Measurements from ENCODE around the gene CRYGN.

The CRYGN gene

DNA sequence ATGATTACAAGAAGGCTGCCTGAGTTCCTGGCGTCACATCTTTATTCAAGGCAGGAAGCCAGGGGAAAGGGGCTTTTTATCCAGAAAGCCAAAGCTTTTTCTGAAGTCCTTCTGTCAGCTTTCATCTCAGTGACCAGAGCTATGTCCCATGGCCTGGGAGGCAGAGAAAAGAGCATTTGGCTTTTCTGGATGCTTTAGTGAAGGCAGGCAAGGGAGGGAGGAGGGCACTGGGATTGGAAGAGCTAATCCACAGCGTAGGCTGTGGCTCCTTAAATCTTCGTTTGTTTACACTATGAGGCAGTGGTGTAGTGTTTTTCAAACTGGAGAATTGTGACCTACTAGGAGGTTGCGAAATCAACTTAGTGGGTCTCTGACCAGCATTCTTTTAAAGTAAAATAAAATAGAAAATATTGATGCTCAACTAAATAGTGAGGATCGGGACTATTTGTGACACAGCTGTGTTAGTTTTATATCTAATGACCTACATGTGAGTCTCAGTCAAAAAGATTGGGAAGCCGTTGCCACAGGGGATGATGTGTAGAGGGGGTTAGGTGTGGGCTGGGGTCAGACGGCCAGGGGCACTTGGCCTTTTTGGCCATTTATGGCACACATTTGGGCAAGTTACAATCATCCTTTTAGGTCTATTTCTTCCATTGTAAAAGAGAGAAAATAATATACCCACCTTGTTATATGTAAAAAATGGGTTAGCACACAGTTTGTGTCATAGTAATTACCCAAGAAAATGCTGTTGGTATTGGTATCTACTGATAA, 14.1 kb downstream of the CRYGN start:
- no peak for DNase-seq

DNA sequence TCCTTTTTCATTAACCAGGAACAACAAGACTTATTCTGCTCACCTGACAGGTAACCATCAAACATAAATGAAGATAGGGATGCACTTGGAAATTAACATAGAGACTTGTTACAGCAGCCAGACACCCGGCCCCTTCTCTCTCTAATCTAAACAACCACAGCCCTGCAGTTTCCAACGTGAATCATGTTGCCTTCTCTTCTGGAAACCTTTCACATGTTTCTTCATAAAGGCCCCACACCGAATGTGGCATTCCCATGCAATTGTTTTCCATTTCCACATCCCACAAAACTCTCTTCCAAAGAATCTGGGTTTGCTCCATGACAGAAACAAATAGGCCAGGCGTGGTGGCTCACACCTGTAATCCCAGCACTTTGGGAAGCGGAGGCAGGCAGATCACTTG, 15.1 kb downstream of the CRYGN start:
- DNase-seq, result no peak

DNA sequence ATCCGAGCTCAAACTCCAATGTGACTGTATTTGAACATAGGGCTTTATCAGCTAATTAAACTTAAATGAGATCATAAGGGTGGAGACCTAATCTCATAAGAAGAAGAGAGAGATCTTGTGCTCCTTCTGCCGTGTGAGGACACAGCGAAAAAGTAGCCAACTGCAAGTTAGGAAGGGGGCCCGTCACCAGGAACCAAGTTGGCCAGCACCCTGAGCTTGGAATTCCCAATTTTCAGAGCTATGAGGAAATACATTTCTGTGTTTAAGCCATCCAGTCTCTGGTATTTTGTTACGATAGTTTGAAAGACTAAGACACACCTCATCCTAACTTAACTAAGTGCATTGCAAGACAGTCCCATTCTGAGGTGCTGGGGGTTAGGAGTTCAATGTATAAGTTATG, 16.0 kb downstream of the CRYGN start:
- DNase-seq, result no peak

DNA sequence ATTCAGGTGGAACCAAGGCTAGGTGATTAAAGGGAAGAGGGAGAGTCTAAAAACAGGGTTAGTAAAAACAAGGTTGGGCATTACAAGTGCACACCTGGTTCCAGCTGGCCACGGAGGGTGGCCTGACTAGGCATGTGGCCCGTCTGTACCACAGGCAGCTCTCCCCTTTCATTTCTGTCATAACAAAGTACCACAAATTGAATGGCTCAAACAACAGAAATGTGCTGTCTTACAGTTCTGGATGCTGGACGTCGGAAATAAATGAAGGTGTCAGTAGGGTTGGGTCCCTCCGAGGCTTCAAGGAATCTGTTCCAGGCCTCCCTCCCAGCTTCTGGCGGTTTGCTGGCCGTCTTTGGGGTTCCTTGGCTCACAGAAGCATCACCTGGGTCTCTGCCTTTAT, 16.7 kb downstream of the CRYGN start:
- no peak for DNase-seq

DNA sequence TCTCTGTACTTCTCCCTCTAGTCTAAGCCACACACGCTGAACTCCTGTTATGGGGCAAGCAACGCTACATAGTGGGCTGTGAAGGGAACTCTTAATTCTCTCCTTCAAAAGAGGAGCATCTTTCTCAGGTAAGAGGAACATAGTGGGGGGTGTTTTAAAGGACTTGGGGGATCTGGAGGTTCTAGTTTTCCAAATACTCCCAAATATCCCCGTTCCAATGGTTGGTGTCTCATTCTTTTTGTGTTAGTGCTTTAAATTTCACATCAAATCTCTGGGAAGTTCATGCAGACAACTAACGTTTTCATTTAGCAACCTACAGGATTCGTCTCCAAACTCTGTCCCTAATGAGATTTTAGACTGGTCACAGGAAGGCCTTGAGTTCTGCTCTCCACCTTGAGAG, 17.7 kb downstream of the CRYGN start:
- no peak for DNase-seq

DNA sequence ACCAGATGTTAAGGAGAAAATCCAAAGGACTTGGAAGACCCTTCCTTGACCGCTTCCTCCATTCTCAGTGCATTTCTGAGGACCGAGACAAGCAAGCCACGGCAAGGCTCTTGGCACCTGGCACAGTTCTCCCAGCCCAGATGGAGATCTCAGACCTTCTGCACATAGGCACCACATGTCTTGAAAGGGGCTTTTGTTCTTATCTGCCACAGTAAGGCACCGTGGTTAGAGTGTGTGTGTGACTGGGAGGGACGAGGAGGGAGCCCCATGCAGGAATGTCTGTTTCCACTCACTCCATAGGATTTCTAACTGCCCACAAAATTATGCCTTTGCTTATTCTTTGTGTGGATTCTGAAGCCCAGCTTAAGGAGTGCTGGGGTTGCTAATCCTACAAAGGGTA, 19.8 kb downstream of the CRYGN start:
- DNase-seq, result no peak

DNA sequence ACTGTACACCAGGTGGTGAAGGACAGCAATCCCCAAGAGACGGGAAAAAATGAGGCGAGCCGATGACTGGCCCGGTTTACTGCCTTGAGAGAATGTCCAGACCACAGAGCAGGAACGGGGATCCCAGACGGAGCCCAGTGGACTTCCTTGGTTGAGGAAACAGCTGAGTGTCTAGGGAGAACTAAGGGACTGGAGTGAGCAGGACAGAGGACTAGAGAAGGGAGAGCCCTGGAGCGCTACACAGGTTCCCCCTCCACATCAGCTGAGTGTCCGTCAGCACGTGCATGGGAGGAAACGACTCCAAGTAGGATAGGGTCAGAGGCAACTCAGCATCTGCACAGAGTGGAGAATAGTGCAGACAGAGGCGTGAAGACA, 23.0 kb downstream of the CRYGN start:
- no peak for DNase-seq

DNA sequence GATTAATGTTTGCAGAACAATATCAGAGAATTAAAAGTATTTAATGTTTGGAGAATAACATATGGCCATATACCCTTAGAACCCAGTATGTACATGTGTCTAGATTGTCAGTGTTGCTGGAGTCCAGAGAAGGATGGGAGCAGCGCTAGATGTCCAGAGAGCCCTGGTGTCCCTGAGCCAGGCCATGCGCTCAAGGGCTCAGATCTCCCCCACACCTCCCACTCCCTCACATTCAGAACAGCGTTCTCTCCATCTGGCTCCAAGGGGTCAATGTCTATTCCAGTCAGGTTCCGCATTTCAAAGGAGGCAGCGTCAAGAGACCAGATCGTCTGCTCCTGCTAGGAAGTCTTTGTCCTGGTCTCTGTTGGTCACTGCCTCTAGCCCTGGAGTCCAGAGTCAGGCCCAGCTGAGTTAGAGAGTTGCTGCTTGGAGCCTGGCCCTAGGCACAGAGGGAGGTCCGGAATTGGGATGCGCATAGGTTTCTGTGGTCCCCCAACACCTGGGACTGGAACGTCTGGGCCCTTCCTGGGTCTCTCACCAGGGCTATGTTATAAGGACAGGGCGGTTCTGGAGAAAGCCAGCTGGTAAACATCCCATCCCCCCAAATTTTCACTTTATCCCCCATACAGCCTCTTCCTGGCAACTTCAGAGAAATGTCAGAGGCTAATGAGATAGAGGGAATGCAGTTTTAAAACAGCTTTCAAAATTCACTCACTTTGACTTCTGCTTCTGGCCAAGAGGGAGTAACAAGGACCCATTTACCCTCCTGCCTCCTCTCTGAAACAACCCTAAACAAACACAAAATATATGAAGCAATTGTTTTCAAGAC, 23.6 kb downstream of the CRYGN start:
- no peak for DNase-seq

DNA sequence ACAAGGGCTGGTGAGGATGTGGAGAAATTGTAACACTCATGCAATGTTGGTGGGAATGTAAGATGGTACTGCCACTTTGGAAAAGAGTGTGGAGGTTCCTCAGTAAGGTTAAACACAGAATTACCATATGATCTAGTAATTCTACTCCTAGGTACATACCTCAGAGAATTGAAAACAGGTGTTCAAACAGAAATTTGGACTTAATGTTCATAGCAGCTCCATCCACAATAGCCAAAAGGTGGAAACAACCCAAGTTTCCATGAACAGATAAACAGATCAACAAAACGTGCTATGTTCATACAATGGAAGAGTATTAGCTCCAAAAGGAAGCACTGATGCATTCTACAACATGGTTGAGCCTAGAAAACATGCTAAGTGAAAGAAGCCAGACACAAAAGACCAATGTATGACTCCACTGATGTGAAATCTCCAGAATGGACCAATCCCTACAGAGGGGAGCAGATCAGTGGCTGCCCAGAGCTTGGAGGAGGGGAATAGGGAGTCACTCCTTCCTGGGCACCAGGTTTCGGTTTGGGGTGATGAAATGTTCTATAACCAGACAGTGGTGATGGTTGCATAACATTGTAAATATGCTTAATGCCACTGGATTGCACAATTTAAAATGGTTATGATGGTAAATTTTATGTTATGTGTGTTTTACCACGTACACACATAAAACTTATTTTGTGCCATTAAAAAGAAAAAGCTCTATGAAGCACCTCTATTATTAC, 24.4 kb downstream of the CRYGN start:
- DNase-seq, result no peak

DNA sequence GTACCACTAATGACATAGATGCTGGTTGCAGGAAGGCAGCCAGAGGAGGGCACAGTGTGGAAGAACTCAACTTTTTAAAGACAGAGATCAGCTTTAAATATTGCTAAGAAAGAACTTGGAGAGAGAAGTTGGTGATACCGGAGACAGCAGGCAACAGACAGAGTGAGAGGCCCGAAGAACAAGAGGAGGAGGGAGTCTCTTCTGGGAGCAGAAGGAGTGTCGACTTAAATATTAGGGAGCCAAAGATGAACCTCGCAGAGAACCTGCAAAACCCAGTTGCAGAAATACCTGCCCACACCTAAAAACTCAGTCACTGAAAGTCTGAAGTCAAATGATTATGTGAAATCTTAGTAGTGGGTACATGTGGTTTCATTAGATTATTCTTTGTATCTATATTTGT, 26.7 kb downstream of the CRYGN start:
- no peak for DNase-seq

DNA sequence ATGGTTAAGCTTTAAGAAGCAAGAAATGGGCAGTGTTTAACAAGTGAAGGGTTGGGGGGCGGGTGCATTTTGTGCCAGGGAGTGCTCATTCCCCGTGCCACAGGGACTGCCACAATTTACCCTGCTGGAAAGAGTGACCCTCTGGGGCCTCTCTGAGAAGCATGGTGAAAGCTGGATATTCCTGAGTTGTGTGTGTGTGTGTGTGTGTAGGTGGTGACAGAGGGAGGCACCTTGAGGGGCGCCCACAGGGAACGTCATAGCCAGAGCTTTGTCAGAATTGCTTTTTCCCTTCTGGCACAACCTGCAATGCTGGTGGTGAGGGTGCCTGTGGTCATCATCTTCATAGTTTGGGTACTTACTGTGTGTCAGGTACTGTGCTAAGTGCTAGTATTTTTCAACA, 27.6 kb downstream of the CRYGN start:
- DNase-seq, result no peak

DNA sequence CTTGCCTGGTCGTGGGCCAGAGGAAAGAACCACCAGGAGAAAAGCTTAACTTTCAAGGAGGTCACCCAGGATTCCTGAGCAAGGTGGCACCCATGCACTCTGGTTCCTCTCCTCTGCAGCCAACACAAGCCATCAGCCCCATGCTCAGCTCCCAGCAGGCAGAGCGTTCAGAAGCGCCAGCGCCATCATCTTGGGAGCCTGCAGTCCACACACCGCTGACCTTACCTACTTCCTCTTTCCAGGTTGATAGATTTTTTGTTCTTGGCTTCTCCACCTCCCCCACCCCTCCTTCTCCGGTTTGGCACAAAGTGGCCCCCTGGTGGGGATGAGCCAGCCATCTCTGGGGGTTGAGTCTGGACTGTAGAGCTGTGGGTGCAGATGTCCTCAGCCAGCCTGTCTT, 28.4 kb downstream of the CRYGN start:
- DNase-seq, result no peak

DNA sequence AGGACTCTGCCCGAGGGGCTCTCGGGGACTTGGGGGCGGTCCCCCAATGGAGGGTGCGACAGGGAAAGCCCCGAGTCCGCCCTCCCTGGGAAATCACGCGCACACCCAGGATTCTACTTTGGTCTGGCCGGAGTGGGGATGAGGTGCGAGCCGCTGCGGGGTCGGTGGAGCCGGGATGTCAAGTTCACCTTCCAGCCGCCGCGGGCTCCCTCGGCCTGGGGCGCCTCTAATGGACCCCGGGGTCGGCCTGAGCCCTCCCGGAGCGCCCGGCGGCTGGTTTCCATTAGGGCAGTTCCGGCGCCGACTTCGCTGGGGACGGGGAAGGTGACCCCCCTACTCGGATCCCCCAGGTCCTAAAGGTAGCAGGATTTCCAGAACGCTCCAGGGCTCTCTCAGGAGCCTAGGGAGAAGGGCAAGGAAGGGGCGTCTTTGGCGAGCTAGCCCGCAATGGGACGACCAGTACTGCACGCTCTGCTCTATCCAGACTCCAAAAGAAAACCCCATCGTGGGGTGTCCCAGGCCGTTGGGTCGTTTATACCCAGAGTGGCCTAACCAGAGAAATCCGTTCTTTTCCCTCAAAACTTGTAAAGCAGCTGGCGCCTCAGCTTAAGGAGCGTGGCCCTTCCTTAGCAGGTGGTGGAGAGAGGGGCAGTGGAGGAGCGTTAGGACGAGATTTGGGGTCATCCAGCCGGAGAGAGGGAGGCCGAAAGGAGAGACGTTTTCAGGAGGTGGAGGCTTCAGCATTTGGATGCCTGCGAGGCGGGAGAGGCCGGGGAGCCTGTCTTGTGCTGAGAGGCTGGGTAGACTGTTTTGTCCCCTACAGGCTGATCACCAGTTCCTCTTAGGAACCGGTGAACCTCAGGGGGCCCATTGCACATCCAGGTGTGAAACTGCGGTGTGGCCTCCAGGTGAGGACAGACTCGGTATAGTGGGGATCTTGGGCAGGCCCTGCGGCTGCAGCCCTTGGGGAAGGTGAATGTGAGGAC, 29.2 kb downstream of the CRYGN start:
- no peak for DNase-seq

DNA sequence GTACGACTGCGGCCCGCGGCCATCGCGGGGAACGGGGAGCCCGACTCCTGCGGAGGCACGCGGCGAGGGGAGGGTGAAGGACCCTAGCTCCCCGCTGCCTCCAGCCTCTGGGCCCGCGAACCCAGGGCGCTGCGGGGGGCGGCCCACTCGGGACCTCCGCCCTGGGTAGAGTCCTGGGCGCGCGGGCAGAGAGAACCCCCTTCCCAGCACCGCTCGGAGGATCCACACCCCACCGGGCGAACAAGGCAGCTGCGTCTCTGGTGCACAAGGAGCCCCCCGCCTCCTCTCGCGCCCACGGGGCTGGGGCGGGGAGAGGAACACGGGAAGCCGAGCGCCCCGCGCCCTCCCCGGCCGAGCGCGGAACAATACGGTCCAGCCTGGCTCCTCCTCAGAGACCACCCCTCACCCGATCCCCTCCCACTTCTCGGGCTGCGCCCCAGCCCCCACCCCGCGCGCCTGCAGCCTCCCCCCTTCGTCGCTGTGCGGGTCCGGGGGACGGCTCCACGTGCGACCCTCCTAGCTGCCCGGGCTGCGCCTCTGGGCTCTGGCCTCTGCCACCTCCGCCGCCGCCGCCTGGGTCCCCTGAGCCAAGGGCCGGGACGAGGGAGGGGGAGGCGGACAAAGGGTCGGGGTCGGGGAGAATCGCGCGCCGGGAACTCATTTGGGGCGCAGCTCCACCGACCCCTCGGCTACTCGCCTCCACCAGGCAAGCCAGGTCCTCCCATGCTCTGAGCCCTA, 30.1 kb downstream of the CRYGN start, which contains the start of gene WDR86:
Gene WDR86 (minus strand): TSS at position 372 of the 738 bp plus-strand sequence. CDS start 449 bp downstream, outside the sequence.
- no peak for DNase-seq

DNA sequence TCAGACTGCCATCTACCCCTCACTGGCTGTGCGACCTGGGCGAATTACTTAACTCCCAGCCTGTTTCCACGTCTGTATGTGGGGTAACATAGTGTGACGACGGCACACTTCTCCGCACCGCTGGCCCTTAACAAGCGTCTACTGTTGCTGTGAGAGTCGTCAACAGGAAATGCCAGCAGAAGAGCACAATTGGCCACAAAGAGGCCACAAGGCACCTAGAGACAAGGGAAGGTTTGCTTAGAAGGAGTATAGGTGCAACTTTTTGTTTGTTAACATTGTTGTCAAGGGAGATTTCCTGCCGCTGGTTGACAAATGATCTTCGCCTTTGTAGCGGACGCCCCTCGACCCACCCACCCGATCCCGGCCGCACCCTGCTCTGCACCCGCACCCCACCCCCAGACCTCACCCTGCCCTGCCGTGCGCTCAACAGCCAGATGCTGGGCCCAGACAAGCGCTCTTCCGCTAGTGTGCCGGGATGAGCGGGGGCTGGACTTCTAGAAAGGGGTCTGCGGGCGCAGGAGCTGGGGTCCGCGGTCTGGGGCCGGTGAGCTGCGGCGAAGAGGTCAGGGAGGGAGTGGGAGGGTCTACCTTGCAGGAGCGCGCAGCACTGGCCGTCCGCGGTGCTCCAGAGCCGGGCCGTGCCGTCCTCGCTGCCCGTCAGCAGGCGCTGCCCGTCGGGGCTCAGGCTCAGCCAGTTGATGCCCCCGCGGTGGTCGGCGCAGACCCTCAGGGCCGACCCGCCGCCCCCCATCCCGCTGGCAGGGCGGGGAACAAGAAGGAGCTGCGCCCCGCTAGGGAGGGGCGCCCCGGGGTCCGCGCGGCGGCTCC, 30.9 kb downstream of the CRYGN start:
- DNase-seq, result no peak

DNA sequence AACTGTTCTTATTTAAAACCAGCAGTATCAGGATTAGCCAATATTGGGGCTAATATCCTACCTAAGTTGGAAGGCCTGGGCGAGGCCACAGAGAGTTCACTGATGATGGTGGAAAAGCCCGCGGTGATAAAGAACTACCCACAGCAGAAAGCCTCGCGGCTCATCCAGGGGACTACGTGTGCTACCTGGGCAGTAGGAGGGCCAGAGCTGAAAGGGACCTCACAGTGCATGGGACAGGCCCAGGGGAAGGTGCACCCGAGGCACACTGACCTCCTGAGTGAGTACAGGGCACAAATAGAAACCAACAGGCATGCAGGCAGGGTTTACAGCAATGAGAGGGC, 31.5 kb downstream of the CRYGN start:
- no peak for DNase-seq

DNA sequence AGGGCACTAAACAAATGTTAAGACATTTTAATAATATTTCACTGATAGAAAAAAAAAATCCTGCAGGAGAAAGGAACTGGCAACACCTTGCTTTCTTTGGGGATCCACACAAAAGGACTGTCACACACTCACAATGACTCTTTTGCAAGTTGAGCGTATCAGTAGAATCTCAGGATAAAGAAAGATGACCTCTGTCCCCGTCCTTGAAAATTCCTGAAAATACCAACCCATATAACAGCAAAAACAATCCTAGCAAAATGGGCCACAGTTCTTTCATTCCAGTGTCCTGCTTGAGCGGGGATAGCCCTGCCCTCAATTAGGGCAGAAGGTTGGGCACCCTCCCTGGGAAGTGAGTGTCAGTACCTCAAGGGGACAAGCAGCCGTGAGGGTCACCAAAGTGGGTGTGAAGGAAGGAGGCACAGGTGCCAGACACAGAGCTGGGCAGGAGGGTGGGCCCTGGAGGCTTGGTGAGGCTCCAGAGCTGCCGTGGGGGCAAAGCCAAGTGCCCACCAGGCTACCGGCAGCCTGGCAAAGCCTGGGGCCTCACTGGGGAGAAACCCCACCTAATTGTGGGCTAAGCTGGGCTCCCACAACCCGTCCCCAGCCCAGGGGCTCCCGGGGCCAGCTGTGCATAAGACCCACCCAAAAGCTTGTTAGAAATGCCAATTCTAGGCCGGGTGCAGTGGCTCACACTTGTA, 32.9 kb downstream of the CRYGN start:
- no peak for DNase-seq

DNA sequence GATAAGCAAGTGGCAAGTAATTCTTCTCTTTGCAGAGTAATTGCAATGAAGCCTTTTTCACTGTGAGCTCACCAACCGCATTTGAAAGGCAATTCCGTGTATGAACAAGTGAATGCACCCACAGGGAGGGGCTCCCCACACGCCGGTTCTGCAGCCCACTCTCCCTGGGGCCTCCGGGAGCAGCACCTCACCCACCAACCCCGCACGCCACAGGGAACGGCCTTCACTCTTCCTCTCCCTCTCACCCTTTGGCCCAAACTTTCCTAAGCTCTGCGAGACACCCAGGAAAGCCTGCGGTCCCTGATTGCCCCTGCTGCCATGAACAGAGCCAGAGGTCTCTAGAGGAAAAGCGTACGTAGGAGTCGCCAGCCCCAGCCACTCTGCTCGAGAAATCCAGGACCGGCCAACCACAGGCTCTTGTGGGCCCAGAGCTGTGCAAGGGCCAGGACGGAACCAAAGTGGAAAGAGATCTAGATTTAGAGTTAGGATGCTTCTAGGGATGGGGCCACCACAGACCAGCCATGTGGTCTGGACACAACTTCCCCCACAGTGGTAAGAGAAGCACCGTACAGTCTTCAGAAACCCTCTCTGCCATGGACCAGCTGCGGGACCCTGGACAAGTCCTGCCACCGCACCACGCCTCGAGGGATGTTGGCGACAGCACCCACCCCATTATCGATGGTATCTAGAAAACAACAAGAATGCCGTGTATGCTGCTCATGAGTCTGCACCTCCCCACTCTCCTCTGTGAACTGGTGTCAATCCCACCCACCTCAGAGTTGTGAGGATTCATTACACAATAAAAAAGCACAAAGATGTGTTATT, 33.7 kb downstream of the CRYGN start:
- DNase-seq, result no peak

DNA sequence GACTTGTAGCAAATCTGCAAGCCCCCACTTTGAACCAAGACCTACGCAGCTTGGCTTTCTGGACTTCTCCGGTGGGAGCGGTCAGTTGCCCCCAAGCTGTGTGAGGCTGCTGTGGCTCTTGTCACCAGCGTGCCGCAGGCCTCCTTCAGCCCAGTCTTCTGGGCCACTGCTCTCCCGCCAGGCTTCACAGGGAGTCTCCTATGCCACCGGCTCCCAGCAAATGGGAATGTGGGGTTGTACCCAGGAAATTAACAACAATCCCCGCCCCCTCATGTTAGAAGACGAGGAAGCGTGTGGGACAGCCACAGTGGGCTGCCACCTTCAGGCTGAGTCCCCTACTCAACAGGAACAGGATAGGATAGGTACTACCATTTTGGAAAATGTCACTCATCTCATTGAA, 34.4 kb downstream of the CRYGN start:
- no peak for DNase-seq
